HepG2 (cell line): ENCODE measurements around the gene CYP2J2.

Experiments used
- AGO1 ChIP-seq: fragments of 200-400 bp; formaldehyde crosslinking; IDR thresholded peaks from 2 replicates; pipeline ENCODE4 v1.6.1; 2017; ENCODE audit warnings: mild to moderate bottlenecking, low read depth, low read length, moderate library complexity; ENCODE audit not compliant: poor library complexity, severe bottlenecking
- CHCHD3 ChIP-seq: sonication (generic); formaldehyde crosslinking; IDR thresholded peaks from 2 replicates; pipeline ENCODE4 v1.8.0; 2022; ENCODE audit warnings: mild to moderate bottlenecking, missing genetic modification reagents, moderate library complexity
- ELF4 ChIP-seq: sonication (generic); formaldehyde crosslinking; IDR thresholded peaks from 2 replicates; pipeline ENCODE4 v1.5.0; 2020; ENCODE audit warnings: missing genetic modification reagents, mild to moderate bottlenecking, moderate library complexity, borderline replicate concordance
- ETV5 ChIP-seq: IDR thresholded peaks from 2 replicates; pipeline ENCODE4 v1.6.1; 2018; ENCODE audit warnings: missing biosample characterization, missing genetic modification reagents, inconsistent platforms, borderline replicate concordance
- EZH2 ChIP-seq: conservative IDR thresholded peaks from 2 replicates; pipeline ENCODE4 v1.6.1; 2012; ENCODE audit warnings: mild to moderate bottlenecking, low read depth, low read length, moderate library complexity
- FOXM1 ChIP-seq: sonication (generic); formaldehyde crosslinking; IDR thresholded peaks from 2 replicates; pipeline ENCODE4 v1.5.0; 2020; ENCODE audit warnings: missing genetic modification reagents
- GABPB1 ChIP-seq: IDR thresholded peaks from 2 replicates; pipeline ENCODE4 v1.6.1; 2016; ENCODE audit warnings: mild to moderate bottlenecking, missing genetic modification reagents, moderate library complexity, missing compliant biosample characterization
- MLX ChIP-seq: IDR thresholded peaks from 2 replicates; pipeline ENCODE4 v1.6.1; 2016
- MTA3 ChIP-seq: sonication (generic); formaldehyde crosslinking; IDR thresholded peaks from 2 replicates; pipeline ENCODE4 v1.4.0; 2020; ENCODE audit warnings: missing genetic modification reagents
- PPARG ChIP-seq: conservative IDR thresholded peaks from 2 replicates; pipeline ENCODE4 v1.6.1; 2016; ENCODE audit warnings: missing biosample characterization, missing genetic modification reagents
- SKIL ChIP-seq: sonication (generic); formaldehyde crosslinking; IDR thresholded peaks from 2 replicates; pipeline ENCODE4 v1.8.0; 2022; ENCODE audit warnings: missing genetic modification reagents, mild to moderate bottlenecking, moderate library complexity, borderline replicate concordance
- TCF7L2 ChIP-seq: IDR thresholded peaks from 2 replicates; pipeline ENCODE4 v1.6.1; 2011; ENCODE audit warnings: mild to moderate bottlenecking, low read depth, low read length, moderate library complexity
- ZMYM3 ChIP-seq: sonication (generic); formaldehyde crosslinking; IDR thresholded peaks from 2 replicates; pipeline ENCODE4 v1.5.1; 2020; ENCODE audit warnings: mild to moderate bottlenecking, missing genetic modification reagents
- ZNF383 ChIP-seq: sonication (generic); formaldehyde crosslinking; IDR thresholded peaks from 2 replicates; pipeline ENCODE4 v1.4.0; 2020; ENCODE audit warnings: missing genetic modification reagents, mild to moderate bottlenecking, borderline replicate concordance

GRCh38 chr1:59903141-59903754 is 23.3 kb downstream of the CYP2J2 start:
- TF ChIP-seq MTA3 (CRISPR knock-in tag), result no peak
- no peak for TF ChIP-seq ZNF383 (CRISPR knock-in tag)
- no peak for TF ChIP-seq ZMYM3 (CRISPR knock-in tag)
- TF ChIP-seq TCF7L2, result no peak
- TF ChIP-seq AGO1, result no peak
- no peak for TF ChIP-seq CHCHD3 (CRISPR knock-in tag)
- no peak for TF ChIP-seq ETV5
- no peak for TF ChIP-seq MLX (CRISPR knock-in tag)
- TF ChIP-seq EZH2, result no peak
- TF ChIP-seq ELF4, result no peak
- no peak for TF ChIP-seq SKIL (CRISPR knock-in tag)
- no peak for TF ChIP-seq GABPB1 (CRISPR knock-in tag)
- no peak for TF ChIP-seq FOXM1 (CRISPR knock-in tag)
- TF ChIP-seq PPARG (CRISPR knock-in tag), result no peak
